Amniotic stem cell (primary cell): ENCODE data around the gene ACER3.

Source experiments
- DNase-seq: peaks from one replicate; lab custom pipeline; 2025; lab: John Stamatoyannopoulos, UW

Gene ACER3

GRCh38 chr11:77074205-77074604 is 213.5 kb downstream of the ACER3 start:
- DNase-seq = no peak

DNA sequence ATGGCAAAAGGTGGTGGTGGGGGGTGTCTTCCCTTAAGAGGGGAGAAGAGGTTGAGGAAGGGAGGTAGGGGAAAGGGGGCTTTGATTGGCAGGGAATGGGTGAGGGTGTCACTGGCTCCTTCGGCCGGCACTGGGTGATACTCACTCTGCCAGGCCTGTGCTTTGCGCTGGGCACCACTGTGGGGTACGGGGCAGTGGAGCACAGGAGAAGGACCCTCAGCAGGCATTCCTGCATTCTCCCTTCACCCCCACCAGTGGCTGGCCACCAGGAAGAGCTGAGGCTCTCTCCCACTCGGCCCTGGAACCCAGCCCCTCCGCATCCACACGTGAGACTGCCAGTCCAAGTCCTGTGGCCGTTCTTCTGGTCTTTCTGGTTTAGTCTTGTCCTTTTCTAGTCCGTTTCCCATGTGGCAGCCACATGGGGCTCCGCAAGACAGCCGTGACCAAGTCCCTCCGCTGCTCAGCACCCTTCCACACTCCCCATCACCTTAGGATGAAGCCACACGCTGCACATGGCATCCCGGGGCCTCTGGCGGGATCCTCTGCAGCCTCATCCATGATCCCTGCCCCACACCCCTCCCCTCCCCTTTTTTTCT is 214.0 kb downstream of the ACER3 start:
- DNase-seq = no peak

DNA sequence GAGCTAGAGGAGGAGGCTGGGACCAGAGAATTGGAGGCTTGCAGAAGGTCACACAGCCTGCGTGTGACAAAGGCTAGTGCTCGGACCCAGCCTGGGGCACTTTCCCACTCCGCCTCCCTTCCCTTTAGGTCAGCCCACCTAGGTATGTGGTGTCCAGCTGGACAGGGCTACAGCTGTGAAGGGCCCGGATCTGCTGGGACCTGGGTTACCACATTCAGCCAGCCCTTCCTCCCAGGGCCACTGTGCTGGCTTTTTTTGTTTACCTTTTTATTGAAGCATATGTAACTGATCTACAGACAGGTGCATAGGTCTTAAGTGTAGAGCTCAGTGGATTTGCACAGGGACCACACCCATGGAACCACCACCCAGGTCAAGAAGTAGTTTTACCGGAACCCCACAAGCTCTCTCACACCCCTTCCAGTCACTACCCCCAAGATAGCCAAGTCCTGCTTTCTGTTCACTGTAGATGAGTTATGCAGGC is 214.7 kb downstream of the ACER3 start:
- no peak for DNase-seq
